HG02970 (cell line): ENCODE results near the gene VAX1.
"Not testable (repeated sequence)": the region's sequence is repeated elsewhere in the genome, so short reads cannot be mapped to it uniquely, and the experiment has no call there.

Experiments
- ATAC-seq: cut with Tn5 transposase; IDR thresholded peaks from one replicate; pipeline ENCODE4 v1.9.1; 2021; ENCODE audit warnings: mild to moderate bottlenecking, moderate library complexity, moderate number of reproducible peaks; ENCODE audit not compliant: unreplicated experiment, low FRiP score

VAX1 gene

DNA sequence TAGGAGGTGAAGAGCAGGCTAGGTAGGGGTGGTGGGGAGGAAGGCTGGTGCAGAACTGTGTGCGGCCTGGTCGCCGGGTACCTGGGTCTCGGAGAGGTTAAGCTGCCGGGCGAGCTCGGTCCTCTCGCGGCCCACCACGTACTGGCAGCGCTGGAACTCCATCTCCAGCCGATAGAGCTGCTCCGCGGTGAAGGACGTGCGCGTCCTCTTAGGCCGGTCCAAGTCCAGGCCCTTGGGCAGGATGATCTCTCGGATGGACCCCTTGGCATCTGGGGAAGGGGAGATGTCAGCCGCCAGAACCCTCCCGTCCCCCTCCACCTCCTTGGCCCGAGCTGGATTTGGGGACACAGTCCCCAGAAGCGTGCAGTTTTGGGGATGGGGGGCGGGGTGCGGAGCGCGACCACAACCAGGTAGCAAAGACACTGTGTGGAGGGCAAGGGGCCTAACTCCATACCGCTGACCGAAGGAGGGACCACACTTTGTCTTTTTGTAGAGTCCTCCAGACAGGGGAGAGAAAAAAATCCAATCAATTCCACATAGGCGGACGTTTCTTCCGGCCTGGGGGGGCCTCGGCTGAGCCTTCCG lies 1.6 kb downstream of the VAX1 start:
- ATAC-seq: no peak

DNA sequence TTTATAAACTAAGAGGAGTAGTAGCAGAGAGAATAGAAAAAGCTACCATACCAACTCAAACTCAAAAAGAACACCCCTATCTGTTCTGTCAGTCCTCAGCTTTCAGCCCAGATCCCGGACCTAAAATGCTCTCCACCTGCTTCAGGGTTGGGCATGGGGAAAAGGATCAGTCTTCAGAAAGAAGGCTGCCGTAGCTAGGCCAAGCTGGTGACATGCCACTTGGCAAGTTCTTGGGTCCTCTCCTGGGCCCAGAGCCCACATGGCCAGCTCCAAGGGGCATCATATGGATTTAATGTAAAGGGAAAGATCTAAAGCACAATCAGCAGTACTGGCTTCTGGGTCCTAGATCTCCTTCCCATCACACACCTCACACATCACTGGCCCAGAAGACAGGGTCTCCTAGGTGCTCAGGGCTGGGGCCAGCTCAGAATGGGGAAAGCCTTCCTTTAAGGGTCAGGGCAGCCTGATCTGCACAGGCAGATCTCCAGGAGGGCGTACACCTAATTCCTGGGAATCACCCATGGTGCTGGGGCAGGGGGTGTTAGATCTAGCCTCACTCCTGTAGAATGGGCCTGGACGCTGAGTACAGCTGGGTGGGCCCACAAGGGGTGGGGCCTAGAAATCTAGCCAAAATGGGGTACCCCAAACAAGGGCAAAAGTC lies 2.5 kb downstream of the VAX1 start:
- ATAC-seq: no peak

GRCh38 chr10:117135026-117135372 lies 3.1 kb downstream of the VAX1 start:
- ATAC-seq: no peak

DNA sequence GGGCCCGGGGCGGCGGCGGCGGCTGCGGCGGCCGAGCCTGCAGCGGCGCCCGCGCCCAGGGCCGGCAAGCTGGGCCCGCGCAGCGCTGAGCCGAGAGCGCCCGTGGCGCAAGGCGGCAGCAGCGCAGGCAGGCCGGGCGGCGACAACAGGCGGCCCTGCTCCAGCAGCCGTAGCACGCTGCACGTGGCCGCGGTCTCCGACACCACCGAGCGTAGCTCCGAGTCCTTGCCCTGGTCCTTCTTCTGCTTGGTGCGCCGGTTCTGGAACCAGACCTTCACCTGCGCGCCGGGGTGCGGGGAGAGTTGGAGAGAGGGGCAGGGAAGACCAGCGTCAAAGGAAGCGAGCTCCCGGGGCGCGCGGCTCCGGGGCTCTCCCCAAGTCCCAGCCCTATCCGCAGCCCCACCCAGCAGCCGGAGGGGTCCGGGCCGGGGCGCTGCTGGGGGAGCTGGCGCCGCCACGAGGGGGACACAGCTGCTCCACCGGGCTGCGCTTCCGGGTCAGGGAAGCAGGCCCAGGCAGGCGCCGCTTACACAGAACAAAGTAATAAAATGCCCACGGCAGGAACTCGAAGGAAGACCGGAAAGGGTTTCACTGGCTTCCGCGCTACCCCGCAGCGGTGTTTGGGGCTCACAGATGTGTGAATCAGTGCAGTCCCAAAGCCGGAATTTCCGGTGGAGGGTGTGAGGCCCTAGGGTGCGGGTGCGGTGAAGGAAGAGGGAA lies 3.6 kb downstream of the VAX1 start:
- no peak for ATAC-seq

GRCh38 chr10:117134056-117134305 lies 4.1 kb downstream of the VAX1 start:
- no peak for ATAC-seq

GRCh38 chr10:117133273-117134055 lies 4.6 kb downstream of the VAX1 start:
- ATAC-seq: no peak

DNA sequence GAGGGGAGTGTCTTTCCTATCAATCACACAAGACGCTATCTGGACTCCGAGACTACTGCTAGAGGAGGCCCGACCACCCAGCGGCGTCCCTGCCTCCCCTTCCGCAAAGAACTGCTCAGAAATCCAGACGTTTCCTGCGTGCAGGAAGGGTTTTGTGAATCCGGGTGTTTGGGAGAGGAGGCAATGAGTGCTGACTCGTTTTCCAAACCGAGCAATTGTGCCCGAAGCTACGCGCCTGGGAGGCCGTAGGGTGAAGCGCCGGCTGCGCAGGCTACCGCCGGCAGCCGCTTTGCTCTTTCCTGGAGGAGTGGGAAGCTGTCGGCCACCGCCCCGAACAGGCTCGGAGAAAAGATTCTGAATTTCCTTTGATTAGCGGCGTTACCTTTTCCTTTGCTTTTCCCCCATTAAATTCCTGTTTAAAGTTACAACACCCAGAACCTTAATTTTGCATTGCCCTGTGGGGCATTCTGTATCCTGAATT lies 5.3 kb downstream of the VAX1 start:
- ATAC-seq: no peak

GRCh38 chr10:117131376-117132327 lies 6.4 kb downstream of the VAX1 start:
- ATAC-seq: no peak

GRCh38 chr10:117130862-117131375 lies 7.2 kb downstream of the VAX1 start:
- no peak for ATAC-seq

- no peak for ATAC-seq
Measured at GRCh38 chr10:117130346-117130745, 7.7 kb downstream of the VAX1 start.

DNA sequence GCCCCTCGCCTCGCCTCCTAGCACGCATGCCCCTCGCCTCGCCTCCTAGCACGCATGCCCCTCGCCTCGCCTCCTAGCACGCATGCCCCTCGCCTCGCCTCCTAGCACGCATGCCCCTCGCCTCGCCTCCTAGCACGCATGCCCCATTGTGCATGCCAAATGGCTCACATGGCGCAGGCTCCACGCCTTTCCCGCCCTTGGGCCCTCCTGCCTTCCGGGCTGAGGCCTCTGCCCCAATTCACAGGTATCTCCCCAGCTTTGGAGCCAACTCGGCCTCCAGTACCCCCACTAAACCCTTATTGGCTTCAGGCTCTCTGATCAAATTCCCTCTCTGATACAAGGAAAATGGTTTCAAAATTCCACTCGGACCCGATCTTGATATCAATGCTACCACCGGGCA lies 11.4 kb downstream of the VAX1 start:
- not testable (repeated sequence) for ATAC-seq

DNA sequence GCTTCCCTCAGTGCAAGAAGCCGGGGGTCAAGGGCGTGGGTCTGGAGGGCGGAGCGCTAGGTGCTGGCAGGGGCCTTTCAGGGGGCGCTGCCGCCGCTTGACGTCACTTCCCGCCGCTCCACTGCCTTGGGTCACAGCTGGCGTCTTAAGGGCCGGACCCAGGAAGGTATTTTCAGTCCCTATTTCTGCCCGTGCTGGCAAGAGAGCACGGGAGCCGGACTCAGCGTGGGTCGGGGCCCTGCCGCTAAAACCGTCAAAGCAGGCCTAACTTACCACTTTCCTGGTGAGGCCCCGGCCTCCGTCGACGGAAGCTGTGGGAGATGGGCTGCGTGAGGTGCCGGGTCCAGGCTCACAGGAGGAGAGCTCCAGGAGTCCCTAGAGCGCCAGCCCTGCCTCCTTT lies 12.0 kb downstream of the VAX1 start:
- no peak for ATAC-seq

DNA sequence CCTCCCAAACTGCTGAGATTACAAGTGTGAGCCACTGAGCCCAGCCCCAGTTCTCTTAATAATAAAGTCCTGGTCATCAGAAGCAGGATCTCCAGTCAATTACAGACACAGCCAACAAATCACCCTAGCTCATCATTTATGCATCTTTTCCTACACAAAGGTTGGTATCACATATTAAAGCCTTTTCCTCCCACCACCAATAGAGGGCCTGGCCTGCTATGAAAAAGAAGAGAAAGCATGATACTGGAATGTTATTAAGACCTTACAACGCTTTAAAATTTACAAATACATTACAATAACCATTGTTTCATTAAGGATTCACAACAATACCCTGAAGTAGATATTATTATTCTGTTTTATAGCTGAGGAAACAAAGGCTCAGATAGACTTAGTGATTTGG lies 25.9 kb downstream of the VAX1 start:
- ATAC-seq: no peak

DNA sequence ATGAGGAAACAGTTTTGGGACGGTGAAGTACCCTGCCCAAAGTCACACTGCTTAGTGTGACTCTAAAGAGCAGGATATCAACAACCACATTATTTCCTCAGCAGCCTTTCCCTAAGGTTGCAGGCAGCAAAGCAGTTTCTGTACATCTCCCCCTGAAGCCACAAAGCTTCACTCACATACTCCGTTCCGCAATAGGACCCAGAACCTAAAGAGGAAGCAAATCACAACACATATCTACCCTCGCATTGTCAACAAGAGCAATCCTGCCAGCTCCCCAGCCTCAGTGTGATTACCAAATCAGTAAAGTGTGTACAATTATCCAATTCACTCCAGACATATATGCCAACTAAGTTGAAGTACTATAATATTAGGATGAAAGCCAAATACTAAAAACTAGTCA lies 30.8 kb downstream of the VAX1 start:
- ATAC-seq: no peak

DNA sequence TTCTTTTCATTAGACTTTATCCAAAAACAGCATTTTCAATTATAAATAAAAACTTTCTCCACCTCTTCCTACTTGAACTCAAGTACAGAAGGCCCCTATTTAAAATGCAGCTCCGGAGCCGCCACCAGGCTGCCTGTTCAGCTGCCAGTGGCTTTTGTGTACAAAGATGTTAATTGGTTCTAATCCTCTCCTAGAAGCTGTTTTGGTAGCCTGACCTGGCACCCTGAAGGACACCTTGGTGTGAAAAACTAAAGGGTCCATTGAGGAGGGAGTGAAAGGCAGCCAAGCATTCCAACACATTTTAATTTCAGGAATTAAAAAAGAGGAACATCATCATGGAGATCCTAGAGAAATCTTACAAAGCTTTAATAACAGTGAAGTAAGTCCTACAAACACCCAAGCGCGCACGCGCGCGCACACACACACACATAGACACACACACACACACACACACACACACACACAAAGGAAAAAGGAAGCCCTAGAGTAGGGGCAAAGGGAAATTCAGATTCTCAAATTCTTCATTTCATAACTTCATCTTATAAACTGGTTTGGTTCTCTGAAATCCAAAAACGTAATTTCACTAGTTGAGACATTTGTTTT lies 41.4 kb downstream of the VAX1 start:
- ATAC-seq: no peak

GRCh38 chr10:117094856-117095255 lies 43.2 kb downstream of the VAX1 start:
- ATAC-seq: no peak

- no peak for ATAC-seq
Measured at GRCh38 chr10:117092386-117092785, 45.7 kb downstream of the VAX1 start.

- no peak for ATAC-seq
Measured at GRCh38 chr10:117090834-117091233, 47.2 kb downstream of the VAX1 start.

GRCh38 chr10:117087521-117087920 lies 50.5 kb downstream of the VAX1 start:
- no peak for ATAC-seq

- no peak for ATAC-seq
Measured at GRCh38 chr10:117086546-117086945, 51.5 kb downstream of the VAX1 start.
